GM11168 (cell line): ENCODE results near the gene RNASE13.

Source experiments
- in situ Hi-C: fragments of 300-500 bp; cut with MboI; formaldehyde crosslinking; loops from one replicate; pipeline ENCODE4 v1.12.0; 2022; ENCODE audit warnings: low sequenced_read_pairs; ENCODE audit not compliant: unreplicated experiment

The RNASE13 gene

GRCh38 chr14:21024585-21025370 lies 9.8 kb downstream of the RNASE13 start, which contains the start of gene NDRG2:
TSS of gene NDRG2 (minus strand) at chr14:21025061. CDS start at chr14:21023315, 1,746 bp downstream.
- in situ Hi-C loops, result no loop called here

GRCh38 chr14:21023817-21024584 lies 10.6 kb downstream of the RNASE13 start:
- in situ Hi-C loops, result no loop called here

GRCh38 chr14:21023174-21023573 lies 11.4 kb downstream of the RNASE13 start:
- in situ Hi-C loops, result no loop called here

- in situ Hi-C loops, result no loop called here
Measured at GRCh38 chr14:21022686-21023085, 11.9 kb downstream of the RNASE13 start.

- in situ Hi-C loops, result no loop called here
Measured at GRCh38 chr14:21020977-21021545, 13.5 kb downstream of the RNASE13 start.

- in situ Hi-C loops, result loop anchor here (10.0 kb wide), 1 partner anchor 75 kb away; the partner anchor contains the start of gene ZNF219
Measured at GRCh38 chr14:21019366-21019765, 15.2 kb downstream of the RNASE13 start.

GRCh38 chr14:21018781-21019180 lies 15.8 kb downstream of the RNASE13 start:
- in situ Hi-C loops, result loop anchor here (10.0 kb wide), 1 partner anchor 76 kb away; the partner anchor contains the start of gene ZNF219

GRCh38 chr14:21018286-21018685 lies 16.3 kb downstream of the RNASE13 start:
- in situ Hi-C loops, result loop anchor here (10.0 kb wide), 1 partner anchor 77 kb away; the partner anchor contains the start of gene ZNF219

- in situ Hi-C loops, result loop anchor here (10.0 kb wide), 1 partner anchor 77 kb away; the partner anchor contains the start of gene ZNF219
Measured at GRCh38 chr14:21017528-21018245, 16.9 kb downstream of the RNASE13 start.

GRCh38 chr14:21016413-21017190 lies 18.0 kb downstream of the RNASE13 start:
- in situ Hi-C loops, result loop anchor here (10.0 kb wide), 1 partner anchor 78 kb away; the partner anchor contains the start of gene ZNF219

- in situ Hi-C loops, result loop anchor here (10.0 kb wide), 1 partner anchor 79 kb away; the partner anchor contains the start of gene ZNF219
Measured at GRCh38 chr14:21015312-21015711, 19.3 kb downstream of the RNASE13 start.

GRCh38 chr14:21014761-21015190 lies 19.8 kb downstream of the RNASE13 start:
- in situ Hi-C loops, result loop anchor here (10.0 kb wide), 1 partner anchor 80 kb away; the partner anchor contains the start of gene ZNF219

- in situ Hi-C loops, result loop anchor here (10.0 kb wide), 1 partner anchor 84 kb away; the partner anchor contains the start of gene ZNF219
Measured at GRCh38 chr14:21011136-21011535, 23.5 kb downstream of the RNASE13 start.

- in situ Hi-C loops, result loop anchor here (10.0 kb wide), 1 partner anchor 85 kb away; the partner anchor contains the start of gene ZNF219
Measured at GRCh38 chr14:21009721-21010120, 24.9 kb downstream of the RNASE13 start.

GRCh38 chr14:21003788-21004346 lies 30.7 kb downstream of the RNASE13 start:
- in situ Hi-C loops, result no loop called here

- in situ Hi-C loops, result no loop called here
Measured at GRCh38 chr14:21001218-21001617, 33.4 kb downstream of the RNASE13 start.

- in situ Hi-C loops, result loop anchor here (10.0 kb wide), 1 partner anchor 545 kb away; no protein-coding TSS in a partner anchor
Measured at GRCh38 chr14:20999591-20999990, 35.0 kb downstream of the RNASE13 start.

- in situ Hi-C loops, result loop anchor here (10.0 kb wide), 1 partner anchor 546 kb away; no protein-coding TSS in a partner anchor
Measured at GRCh38 chr14:20998674-20999366, 35.8 kb downstream of the RNASE13 start, which contains the start of gene SLC39A2. TSS of gene SLC39A2 (plus strand) at chr14:20999293. CDS start at chr14:20999447, 154 bp downstream.
